HG03095 (cell line): ENCODE results near the gene AKT3.

Source experiments
- ATAC-seq: cut with Tn5 transposase; IDR thresholded peaks from one replicate; pipeline ENCODE4 v1.9.1; 2021; ENCODE audit warnings: moderate library complexity; ENCODE audit not compliant: unreplicated experiment

AKT3 gene

GRCh38 chr1:243562473-243562872 is 287.6 kb downstream of the AKT3 start:
- no peak for ATAC-seq

- ATAC-seq = no peak
Observed at GRCh38 chr1:243561588-243562319, 288.3 kb downstream of the AKT3 start.

- no peak for ATAC-seq
Observed at GRCh38 chr1:243559575-243560162, 290.4 kb downstream of the AKT3 start.

GRCh38 chr1:243558576-243558975 is 291.5 kb downstream of the AKT3 start:
- ATAC-seq = no peak

- no peak for ATAC-seq
Observed at GRCh38 chr1:243557866-243558265, 292.2 kb downstream of the AKT3 start.

DNA sequence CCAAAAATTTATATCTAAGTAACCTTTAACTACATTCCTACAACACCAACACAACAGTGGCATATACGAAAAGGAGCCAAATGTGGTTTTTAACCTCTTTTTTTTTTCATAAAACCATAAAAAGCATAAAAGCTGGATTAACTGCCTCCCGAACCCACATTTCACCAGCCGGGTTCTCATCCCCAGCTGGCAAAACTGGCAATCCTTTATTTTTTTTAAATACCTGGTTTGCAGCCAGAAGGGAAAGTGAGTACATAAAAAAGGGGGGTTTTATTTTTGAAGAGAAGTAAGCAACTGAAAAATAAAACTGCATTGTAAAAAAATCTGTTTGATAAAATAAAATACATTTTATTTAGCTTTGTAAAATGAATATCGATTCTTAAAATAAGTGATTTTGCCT is 295.4 kb downstream of the AKT3 start:
- ATAC-seq = no peak

DNA sequence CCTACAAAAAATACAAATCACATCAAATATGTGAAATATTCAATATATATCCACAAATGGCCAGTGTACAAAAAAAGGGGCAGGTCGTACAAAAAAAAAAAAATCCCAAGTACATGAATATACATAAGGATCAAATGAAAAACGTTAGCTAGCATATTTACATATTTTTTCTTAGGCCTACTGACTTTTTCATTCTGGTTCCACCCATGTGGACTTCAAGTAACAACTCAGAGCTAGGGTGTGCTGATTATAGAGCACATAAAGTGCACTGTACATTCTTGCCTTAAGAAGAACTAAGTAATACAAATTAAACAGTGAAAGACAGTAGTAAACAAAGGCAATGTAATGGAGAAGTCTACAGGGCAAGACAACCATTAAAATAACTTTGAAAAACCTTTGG is 297.0 kb downstream of the AKT3 start:
- no peak for ATAC-seq

- ATAC-seq = no peak
Observed at GRCh38 chr1:243550276-243550675, 299.8 kb downstream of the AKT3 start.

- ATAC-seq = no peak
Observed at GRCh38 chr1:243549791-243550190, 300.3 kb downstream of the AKT3 start.

GRCh38 chr1:243549108-243549507 is 300.9 kb downstream of the AKT3 start:
- ATAC-seq = no peak

DNA sequence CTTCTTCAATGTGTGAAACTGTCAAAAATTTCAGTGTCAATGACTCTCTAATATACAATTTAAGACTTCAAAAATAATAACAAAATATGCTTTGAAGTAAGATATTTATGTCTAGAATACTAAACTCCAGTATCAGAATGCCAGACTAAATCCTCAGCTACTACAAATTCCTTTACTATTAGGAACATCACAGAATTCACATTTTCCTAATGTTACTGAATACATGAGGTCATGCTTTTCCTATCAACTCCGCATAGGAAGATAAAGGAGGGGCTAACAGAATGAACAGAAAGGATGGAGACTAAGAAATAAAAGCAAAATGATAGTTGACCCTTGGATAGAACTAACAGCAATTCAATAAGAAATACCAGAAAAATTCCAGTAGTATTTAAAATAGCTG is 301.5 kb downstream of the AKT3 start:
- ATAC-seq = no peak

GRCh38 chr1:243547891-243548290 is 302.2 kb downstream of the AKT3 start:
- ATAC-seq = no peak

GRCh38 chr1:243546457-243546856 is 303.6 kb downstream of the AKT3 start:
- no peak for ATAC-seq

- no peak for ATAC-seq
Observed at GRCh38 chr1:243543501-243543900, 306.5 kb downstream of the AKT3 start.

- ATAC-seq = no peak
Observed at GRCh38 chr1:243542739-243543415, 307.2 kb downstream of the AKT3 start.

GRCh38 chr1:243539636-243540035 is 310.4 kb downstream of the AKT3 start:
- no peak for ATAC-seq

DNA sequence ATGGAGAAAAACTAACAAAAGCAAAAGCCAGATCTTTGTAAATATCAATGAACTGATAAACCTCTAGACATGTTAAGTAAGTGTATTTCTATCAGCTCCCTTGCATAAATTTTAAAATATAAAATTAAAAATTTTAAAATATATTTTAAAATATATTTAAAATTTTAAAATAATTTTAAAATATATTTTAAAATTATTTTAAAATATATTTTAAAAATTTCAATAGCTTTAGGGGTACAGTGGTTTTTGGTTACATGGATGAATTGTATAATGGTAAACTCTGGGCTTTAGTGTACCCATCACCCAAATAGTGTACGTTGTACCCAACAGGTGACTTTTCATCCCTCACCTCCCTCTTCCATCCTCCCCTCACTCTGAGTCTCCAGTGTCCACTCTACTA is 315.0 kb downstream of the AKT3 start:
- ATAC-seq = no peak

- ATAC-seq = no peak
Observed at GRCh38 chr1:243529512-243529911, 320.5 kb downstream of the AKT3 start.

- ATAC-seq = no peak
Observed at GRCh38 chr1:243528459-243529121, 321.5 kb downstream of the AKT3 start.

DNA sequence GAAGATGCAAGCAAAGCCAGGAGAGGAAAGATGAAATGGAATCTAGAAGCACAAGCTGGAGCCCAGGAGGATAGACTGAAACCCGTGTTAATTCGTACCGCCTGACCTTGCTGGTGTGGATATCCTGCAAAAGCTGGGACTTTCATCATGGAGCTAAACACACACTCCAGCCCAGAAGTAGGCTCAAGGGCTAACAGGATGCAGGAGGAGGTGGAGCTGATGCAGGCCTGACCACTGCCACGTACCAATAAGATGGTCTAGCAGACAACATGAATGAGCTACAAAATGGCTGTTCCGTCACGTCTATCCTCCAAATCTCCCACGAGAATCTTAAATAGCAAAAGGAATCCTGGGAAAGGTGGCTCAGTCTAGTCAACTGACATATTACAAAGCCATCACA is 323.9 kb downstream of the AKT3 start:
- no peak for ATAC-seq

DNA sequence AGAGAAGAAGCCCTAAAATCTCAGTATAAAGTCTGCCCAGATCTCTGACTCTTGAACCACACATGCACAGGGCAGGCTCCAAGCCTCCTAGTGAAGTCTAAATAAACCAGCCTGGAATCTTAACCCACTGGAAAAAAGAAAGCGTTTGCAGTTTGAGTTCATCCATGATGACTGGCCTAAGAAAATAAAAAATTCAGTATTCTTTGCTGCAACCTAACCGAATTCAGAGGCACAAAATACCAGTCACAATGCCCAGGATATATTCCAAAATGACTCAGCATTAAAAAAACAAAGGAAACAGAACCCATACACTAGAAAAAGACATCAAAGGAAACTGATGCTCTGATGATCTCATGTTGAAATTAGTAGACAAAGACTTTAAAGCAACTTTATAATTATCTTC is 325.0 kb downstream of the AKT3 start:
- no peak for ATAC-seq

DNA sequence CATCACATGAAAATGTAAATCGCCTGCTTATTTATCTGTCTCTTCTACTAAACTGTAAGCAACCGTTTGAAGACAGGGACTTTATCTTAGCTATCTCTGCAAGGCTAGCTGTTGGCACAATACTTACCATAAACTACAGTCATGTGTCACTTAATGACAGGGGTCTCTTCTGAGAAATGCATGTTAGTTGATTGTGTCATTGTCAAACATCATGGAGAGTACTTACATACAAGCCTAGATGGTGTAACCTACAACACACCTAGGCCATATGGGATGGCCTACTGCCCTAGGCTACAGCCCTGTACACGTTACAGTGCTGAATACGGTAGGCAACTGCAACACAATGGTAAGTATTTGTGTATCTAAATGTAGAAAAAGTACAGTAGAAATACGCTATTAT is 326.3 kb downstream of the AKT3 start:
- no peak for ATAC-seq
